ENCODE results near the gene ALG12.

The ALG12 gene

DNA sequence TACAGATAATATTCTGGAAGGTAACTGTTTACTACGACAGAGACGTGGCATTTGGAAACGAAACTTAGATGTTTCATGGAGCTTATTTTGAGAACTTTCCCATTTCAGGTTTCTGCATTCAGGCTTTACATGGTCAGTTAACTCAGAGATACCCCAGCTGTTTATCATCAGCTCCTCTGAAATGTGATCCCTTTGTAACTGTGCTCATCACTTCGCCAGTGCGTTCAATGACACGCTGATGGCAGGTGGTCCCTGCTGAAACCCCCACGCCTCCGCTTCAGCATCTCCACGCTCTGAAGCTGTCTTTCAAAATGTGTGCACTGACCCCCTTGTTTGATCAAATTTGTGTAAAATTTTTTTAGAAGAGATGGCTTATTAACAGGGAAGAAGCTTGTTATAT, 30.5 kb downstream of the ALG12 start:
- DNase-seq (ENCODE audit: low spot score) = no peak

DNA sequence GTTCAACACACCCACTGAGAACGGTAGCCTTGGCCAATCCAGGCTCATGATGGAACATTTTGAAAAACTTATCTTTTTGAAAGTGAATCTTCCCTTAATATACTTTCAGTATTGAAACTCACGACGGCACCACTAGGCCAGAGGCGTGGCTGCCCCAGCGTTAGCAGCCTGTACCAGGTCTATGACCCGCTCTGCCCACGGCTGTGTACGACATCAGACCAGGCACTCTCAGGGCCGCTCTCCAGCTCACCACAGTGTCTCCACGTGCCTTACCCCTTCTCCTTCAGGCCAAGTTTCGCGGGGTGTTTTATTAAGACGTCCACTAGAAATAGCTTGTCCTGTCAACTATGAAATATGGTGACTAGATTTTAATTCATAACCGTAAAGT, 31.2 kb downstream of the ALG12 start:
- no peak for DNase-seq (ENCODE audit: low spot score)

DNA sequence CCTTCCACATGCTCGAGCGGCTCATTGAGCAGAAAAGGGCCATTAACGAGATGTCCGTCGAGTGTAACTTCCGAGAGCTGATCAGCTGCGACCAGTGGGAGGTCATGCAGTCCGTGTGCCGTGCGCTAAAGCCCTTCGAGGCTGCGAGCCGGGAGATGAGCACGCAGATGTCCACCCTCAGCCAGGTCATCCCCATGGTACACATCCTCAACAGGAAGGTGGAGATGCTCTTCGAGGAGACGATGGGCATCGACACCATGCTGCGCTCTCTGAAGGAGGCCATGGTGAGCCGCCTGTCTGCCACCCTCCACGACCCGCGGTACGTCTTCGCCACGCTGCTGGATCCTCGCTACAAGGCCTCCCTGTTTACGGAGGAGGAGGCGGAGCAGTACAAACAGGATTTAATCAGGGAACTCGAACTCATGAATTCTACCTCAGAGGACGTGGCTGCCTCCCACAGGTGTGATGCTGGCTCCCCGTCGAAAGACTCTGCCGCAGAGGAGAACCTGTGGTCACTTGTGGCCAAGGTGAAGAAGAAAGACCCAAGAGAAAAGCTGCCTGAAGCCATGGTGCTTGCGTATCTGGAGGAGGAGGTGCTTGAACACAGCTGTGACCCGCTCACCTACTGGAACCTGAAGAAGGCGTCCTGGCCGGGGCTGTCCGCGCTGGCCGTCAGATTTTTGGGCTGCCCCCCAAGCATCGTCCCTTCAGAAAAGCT, 31.7 kb downstream of the ALG12 start:
- DNase-seq (ENCODE audit: low spot score) = no peak

DNA sequence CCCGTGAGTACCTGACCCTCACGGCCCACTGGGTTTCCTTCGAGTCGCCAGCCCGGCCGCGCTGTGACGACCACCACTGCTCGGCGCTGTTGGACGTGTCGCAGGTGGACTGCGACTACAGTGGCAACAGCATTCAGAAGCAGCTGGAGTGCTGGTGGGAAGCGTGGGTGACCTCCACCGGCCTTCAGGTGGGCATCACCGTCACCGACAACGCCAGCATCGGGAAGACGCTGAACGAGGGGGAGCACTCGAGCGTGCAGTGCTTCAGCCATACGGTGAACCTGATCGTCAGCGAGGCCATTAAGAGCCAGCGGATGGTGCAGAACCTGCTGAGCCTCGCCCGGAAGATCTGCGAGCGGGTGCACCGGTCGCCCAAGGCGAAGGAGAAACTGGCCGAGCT, 32.4 kb downstream of the ALG12 start:
- no peak for DNase-seq (ENCODE audit: low spot score)

DNA sequence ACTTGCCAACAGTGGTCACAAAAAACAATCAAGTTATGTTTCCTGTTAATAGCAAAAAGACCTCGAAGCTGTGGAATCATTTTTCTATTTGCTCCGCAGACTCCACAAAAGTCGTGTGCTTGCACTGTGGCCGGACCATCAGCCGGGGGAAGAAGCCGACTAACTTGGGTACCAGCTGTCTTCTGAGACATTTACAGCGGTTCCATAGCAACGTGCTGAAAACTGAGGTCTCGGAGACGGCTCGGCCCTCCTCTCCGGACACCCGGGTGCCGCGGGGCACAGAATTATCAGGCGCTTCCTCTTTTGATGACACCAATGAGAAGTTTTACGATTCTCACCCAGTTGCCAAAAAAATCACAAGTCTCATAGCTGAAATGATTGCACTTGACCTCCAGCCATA, 33.0 kb downstream of the ALG12 start:
- no peak for DNase-seq (ENCODE audit: low spot score)

DNA sequence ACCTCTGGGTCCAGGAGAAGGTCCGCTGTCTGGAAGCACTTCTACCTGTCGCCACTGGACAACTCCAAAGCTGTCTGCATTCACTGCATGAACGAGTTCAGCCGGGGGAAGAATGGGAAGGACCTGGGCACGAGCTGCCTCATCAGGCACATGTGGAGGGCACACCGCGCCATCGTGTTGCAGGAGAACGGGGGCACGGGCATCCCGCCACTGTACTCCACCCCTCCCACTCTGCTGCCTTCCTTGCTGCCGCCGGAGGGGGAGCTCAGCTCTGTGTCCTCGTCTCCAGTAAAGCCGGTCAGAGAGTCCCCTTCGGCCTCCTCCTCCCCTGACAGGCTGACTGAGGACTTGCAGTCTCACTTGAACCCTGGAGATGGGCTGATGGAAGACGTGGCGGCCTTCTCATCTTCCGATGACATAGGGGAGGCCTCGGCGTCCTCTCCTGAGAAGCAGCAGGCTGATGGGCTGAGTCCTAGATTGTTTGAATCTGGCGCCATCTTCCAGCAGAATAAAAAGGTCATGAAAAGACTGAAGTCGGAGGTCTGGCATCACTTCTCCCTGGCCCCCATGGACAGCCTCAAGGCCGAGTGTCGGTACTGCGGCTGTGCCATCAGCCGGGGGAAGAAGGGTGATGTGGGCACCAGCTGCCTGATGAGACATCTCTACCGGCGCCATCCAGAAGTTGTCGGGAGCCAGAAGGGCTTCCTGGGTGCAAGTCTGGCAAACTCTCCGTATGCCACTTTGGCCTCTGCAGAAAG, 33.6 kb downstream of the ALG12 start:
- no peak for DNase-seq (ENCODE audit: low spot score)

DNA sequence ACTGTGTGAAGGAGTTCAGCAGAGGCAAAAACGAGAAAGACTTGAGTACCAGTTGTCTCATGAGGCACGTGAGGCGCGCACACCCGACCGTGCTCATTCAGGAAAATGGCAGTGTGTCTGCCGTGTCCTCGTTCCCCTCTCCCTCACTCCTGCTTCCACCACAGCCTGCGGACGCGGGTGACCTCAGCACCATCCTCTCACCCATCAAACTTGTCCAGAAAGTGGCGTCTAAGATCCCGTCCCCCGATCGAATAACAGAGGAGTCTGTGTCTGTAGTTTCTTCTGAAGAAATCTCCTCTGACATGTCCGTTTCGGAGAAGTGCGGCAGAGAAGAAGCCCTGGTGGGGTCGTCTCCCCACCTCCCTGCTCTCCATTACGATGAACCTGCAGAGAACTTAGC, 34.2 kb downstream of the ALG12 start:
- DNase-seq (ENCODE audit: low spot score) = no peak

DNA sequence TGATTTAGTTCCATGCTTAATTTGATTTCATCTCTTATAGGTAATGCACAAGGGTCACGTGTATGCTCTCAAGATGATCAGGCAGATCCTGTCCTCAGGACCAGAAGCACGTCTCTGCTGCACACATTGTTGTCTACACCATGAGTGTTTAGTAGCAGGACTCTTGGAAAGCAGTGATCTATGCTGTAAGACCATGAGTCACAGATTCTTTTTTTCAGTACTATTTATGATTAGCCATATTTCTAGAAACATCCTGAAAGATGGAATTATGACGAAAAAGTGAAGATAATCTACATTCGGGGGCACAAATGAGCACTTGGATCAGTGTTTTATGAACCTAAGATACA, 35.0 kb downstream of the ALG12 start:
- no peak for DNase-seq (ENCODE audit: low spot score)

DNA sequence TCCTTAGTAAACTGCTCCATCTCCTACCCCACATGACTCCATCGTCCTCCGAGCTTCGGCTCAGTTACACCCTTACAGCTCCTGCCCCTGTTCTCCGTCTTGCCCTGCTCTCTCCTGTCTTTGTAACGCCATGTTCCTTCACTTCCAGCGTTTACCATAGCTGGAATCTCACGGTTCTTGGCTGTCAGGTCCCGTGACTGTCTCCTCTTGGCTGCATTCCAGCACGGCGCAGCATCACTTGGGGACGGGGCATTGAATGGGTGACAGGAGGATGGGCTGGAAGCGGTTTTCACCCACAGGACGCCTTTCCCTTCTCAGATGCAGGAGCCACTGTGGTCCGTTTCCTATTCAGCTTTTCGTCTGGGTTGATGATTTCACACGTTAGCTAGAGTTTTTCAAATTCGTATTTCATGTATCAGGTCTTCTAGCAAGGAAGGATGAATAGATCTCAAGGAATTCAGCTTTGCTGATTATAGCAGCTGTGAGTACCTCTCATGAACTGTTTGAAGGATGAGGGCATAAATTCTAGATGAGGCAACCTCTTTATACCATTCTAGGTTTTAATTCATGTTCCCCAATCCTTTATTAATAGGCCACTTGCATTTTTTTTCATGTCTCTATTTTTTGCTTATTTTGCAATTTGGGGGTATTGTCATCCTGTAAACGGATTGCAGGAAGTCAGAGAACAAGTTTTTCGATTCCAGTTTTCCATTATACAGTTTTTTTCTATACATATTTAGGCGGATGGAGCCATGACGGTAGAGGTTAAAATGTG, 35.5 kb downstream of the ALG12 start:
- DNase-seq (ENCODE audit: low spot score) = no peak

DNA sequence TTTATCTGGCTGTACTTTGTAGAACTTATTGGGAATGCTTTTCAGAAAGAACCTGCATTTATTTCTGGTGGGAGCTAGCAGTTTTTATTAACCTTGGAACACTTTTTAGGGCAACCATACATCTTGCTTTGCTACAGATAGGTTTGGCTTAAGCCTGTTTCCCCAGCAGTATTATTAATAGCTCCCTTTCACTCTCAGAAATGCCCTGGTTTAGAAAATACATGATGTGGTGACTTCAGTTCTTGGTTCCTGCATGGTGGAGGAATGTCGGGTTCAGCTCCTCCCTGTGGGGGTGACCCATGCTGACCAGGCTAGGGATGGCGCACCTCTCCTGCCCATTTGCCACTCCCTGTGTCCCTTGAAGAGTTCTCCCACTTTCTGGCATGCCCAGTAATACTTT, 36.4 kb downstream of the ALG12 start:
- DNase-seq (ENCODE audit: low spot score) = no peak

DNA sequence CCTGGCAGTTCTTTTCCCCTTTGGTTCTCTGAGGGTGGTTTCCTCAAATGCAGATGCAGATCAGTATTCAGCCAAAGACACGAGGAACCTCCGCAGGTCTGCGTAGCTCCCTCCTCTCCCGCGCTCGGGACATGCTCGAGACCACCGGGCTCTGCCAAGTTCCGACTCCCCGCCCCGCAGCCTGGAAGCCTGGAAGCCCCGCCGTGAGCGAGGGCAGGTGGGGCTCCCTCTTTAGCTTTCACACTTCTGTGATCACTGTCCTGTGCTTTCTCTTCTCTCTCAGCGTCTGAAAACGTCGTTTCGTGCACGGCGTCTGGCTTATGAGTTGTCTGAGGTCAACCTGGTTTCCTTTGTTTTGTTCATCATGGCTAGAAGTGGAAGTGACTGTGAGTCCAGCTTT, 38.0 kb downstream of the ALG12 start:
- no peak for DNase-seq (ENCODE audit: low spot score)

DNA sequence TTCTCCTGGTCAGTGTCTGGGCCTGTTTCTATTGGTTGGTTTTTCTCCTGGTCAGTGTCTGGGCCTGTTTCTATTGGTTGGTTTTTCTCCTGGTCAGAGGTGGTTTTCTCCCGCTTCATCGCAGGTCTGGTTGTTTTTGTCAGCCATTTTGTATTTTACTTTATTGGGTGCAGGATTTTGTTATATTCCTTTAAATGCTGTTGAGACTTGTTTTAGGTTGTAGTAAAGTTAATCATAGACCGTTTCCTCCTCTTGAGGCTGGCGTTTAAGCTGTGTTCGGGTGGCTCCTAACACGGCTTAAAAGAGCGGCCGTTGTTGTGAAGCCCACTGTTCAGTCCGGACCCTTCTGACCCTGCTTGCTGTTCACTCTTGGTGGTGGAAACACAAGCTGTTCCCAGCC, 38.4 kb downstream of the ALG12 start:
- no peak for DNase-seq (ENCODE audit: low spot score)

DNA sequence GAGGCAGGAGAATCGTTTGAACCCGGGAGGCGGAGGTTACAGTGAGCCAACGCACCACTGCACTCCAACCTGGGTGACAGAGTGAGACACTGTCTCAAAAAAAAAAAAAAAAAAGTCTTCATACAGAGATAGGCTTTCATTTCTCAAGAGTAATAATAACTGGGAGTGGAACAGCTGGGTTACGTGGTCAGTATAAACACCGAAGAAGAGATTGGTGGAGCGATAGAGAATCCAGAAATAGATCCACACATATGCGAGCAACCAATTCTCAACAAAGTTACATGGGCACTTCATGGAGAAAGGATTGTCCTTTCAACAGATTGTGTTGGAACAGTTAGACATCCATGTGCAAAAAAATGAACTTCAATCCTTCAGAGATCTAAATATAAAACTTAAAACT, 40.0 kb downstream of the ALG12 start:
- DNase-seq (ENCODE audit: low spot score) = no peak

DNA sequence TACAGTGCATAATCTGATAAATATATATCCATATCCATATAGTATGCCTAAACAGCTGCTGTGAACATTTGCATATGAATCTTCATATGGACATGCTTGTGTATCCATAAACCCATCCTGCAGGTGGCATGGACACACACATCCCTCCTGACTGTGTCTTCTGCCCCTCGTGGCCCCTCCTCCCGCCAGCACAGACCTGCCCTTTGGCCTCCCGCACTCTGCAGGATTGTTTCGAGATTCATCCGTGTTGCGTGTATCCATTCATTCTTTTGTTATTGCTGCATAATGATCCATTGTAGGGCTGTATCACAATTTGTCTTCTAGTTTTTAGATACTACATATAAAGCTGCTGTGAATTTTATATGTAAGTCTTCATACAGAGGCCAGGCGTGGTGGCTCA, 40.6 kb downstream of the ALG12 start:
- no peak for DNase-seq (ENCODE audit: low spot score)

DNA sequence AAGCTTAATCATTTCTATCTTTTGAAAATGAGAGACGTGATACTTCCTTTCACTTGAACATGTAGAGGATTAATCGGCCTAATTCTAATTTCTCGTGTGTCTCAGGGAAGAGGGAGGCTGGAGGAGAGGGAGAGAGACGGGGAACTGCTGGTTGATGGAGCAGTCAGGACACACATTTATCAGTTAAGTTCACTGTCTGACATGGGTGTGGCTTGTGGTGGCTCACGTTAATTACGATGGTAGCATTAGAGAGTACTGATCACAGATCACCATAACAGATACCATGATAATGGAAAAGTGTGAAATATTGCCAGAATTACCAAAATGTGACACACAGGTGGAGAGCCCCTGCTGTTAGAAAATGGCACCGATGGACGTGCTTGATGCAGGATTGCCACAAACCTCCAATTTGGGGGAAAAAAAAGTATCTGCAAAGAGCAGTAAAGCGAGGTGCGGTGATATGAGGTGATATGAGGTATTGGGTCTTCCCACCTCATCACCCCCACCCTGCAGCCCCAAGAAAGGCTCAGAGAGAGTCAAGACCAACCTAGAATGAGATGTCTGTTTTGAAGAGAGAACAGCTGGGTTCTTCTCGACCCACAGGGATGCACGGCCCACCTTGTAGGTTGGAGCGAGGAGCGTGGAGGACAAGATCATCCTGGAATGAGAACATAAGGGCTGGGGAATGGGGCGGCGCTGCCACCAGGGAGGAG, 44.9 kb downstream of the ALG12 start:
- DNase-seq (ENCODE audit: low spot score) = no peak

DNA sequence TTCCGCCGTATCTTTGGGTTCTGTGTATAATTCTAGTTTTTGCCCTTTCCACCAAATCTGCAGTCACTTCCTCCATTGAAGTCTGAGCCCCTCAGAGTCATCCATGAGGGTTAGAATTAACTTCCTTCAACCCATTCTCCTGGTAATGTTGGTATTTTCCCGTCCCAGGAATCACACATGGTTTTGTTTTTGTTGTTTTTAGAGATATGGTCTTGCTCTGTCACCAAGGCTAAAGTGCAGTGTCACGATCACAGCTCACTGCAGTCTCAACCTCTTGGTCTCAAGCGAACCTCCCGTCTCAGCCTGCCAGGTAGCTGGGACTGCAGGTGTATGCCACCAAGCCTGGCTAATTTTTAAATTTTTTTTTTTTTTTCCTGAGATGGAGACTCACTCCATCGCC, 45.9 kb downstream of the ALG12 start:
- DNase-seq (ENCODE audit: low spot score) = no peak

DNA sequence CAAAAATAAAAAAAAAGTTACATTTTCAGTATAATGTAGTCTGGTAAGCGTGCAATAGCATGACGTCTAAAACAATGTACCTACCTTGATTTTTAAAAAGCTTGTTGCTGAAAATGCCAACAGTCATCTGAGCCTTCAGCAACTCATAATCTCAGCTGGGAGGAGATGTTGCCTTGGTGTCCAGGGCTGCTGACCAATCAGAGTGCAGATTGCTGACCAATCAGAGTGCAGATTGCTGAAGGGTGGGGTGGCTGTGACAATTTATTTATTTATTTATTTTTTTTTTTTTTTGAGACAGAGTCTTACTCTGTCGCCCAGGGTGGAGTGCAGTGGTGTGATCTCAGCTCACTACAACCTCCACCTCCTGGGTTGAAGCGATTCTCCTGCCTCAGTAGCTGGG, 46.8 kb downstream of the ALG12 start:
- DNase-seq (ENCODE audit: low spot score) = no peak

DNA sequence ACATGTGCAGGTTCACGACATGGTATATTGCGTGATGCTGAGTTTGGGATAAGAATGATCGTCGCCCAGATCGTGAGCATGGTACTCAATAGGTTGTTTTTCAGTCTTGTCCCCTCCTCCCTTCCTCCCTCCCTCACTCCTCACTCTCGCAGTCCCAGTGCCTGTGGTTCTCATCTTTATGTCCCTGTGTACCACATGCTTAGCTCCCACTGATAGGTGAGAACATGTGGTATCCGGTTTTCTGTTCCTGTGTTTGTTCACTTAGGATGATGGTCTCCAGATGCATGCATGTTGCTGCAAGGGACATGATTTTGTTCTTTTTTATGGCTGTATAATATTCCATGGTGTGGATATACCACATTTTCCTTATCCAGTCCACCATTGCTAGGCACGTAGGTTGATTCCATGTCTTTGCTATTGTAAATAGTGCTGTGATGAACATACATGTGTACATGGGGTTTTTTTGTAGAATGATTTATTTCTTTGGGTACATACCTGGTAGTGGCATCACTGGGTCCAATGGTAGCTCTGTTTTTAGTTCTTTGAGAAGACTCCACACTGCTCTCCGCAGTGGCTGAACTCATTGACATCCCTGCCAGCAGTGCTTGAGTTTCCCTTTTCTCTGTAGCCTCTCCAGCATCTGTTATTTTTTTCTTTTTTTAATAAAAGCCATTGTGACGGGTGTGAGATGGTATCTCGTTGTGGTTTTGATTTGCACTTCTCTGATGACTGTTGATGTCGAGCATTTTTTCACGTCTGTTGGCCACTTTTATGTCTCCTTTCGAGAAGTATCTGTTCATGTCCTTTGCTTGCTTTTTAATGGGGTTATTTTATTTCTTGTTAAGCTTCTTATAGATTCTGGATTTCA, 48.2 kb downstream of the ALG12 start:
- no peak for DNase-seq (ENCODE audit: low spot score)

DNA sequence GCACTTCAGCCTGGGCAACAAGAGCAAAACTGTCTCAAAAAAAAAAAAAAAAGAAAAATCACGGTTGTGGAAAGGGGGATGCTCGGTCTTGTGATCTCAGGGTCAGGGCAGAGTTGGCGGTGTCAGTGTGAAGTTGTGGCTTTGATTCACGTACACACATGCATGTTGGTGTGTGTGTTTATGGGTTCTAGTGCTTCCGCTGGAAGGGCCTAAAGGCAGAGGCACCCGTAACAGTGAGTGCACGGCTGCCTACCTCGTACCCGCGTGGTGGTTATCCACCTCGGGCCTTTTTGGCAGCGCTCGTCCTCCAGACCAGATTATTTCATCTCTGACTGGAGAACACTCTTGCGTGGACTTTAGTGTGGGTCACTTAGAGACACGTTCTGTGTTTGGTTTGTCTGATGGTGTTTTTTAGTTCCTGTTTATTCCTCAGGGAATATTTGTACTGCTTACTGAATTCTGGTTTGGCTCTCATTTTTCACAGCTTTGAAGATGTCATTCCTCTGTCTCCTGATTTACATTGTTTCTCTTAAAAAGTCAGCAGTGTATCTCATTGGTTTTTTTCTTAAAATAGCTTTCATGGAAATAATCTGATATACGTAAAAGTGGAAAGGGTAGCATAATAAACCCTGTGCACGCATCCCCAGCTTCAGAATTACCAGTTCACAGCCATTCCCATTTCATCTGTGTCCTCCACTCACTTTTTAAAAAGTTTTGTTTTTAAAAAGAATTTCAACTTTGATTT, 49.0 kb downstream of the ALG12 start:
- DNase-seq (ENCODE audit: low spot score) = no peak

DNA sequence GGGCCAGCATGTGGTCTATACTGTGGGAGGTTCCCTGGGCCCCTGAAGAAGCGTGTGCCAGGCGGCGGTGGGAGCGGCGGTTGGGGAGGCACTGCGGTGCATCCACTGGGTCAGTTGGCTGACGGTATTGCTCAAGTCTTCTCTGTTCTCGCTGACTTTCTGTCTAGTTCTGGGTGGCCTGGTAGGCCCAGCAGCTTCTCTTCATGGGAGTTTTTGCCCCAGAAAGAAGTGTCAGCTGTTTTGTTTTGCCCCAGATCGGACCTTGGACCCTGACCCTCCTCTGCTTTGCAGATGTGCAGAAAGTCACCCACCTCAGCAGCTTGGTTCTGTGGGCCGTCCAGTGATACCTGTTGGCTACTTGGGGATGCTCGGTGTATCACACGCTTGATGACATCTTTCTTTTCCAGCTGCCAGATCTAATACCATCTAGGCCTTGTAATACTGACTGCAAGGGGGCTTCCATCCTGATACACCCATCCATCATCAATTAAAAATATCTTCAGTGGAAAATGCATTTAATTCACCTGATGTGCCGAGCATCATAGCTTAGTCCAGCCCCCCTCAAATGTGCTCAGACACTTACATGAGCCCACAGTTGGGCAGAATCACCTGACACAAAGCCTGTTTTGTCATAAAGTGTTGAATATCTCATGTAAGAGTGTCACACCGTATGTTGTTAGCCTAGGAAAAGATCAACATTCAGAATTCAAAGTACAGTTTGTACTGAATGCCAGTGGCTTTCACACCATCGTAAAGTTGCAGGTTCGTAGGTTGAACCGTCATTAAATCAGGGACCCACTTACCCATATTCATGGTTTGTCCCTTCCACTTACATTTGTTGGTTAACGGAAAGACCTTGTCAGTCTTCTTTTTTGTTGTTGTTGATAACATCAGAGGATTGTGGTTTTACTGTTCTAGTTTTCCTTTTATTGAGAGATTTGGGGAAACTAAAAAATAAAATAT, 50.7 kb downstream of the ALG12 start:
- DNase-seq (ENCODE audit: low spot score) = no peak

Measured in HuH-7 (cell line).